K562 (cell line): ENCODE results near the gene RABGAP1. TPM values are rescaled to one million over a fixed set of nuclear protein-coding genes. Genes with fewer than 3 reads are reported as not detected.

Source experiments
- ARID1B ChIP-seq: fragments of 450-650 bp; IDR thresholded peaks from 2 replicates; pipeline ENCODE4 v1.6.1; 2016; ENCODE audit warnings: antibody characterized with exemption, mild to moderate bottlenecking, inconsistent platforms
- CCNT2 ChIP-seq: IDR thresholded peaks from 2 replicates; pipeline ENCODE4 v1.6.1; 2011; ENCODE audit warnings: borderline replicate concordance, low read depth, mild to moderate bottlenecking, moderate library complexity, mixed read lengths, low read length; ENCODE audit not compliant: insufficient read length; ENCODE audit errors: extremely low read depth
- COPS2 ChIP-seq: fragments of 450-650 bp; conservative IDR thresholded peaks from 2 replicates; pipeline ENCODE4 v1.6.1; 2016; ENCODE audit warnings: mild to moderate bottlenecking, moderate library complexity
- ESRRA ChIP-seq: fragments of 450-650 bp; IDR thresholded peaks from 2 replicates; pipeline ENCODE4 v1.6.1; 2014; ENCODE audit warnings: low read depth, mild to moderate bottlenecking, moderate library complexity, borderline replicate concordance
- JUND ChIP-seq, 2 experiments: IDR thresholded peaks; 2 replicates in 1 of 2; 3 replicates in 1 of 2; pipeline ENCODE4 v1.6.1; 2011; ENCODE audit warnings: borderline replicate concordance in 2 of 2, low read depth in 2 of 2, low read length in 2 of 2, improper control_type of control experiment in 1 of 2, missing biosample characterization in 1 of 2, missing genetic modification characterization in 1 of 2, missing genetic modification reagents in 1 of 2
- MAFG ChIP-seq: fragments of 450-650 bp; conservative IDR thresholded peaks from 2 replicates; pipeline ENCODE4 v1.6.1; 2016; ENCODE audit warnings: missing genetic modification characterization, missing compliant biosample characterization
- MYNN ChIP-seq, 2 experiments: sonication (generic); formaldehyde crosslinking in 1 of 2; IDR thresholded peaks; 2 replicates each; pipeline versions ENCODE4 v1.5.0 to v1.6.1; 2016 to 2020; ENCODE audit warnings: antibody characterized with exemption in 1 of 2, missing genetic modification reagents in 1 of 2
- NCOA6 ChIP-seq: fragments of 450-650 bp; IDR thresholded peaks from 2 replicates; pipeline ENCODE4 v1.6.1; 2017; ENCODE audit warnings: mild to moderate bottlenecking
- NEUROD1 ChIP-seq: fragments of 150-350 bp; IDR thresholded peaks from 2 replicates; pipeline ENCODE4 v1.6.1; 2014; ENCODE audit warnings: borderline replicate concordance, low read length, low read depth; ENCODE audit not compliant: partially characterized antibody
- PYGO2 ChIP-seq: fragments of 450-650 bp; IDR thresholded peaks from 2 replicates; pipeline ENCODE4 v1.6.1; 2016; ENCODE audit warnings: mild to moderate bottlenecking, missing genetic modification characterization, moderate library complexity, missing compliant biosample characterization
- SIX5 ChIP-seq, 2 experiments: IDR thresholded peaks; 2 replicates each; pipeline ENCODE4 v1.6.1; 2011; ENCODE audit warnings: low read length in 2 of 2, borderline replicate concordance in 1 of 2, low read depth in 1 of 2, mild to moderate bottlenecking in 1 of 2, moderate library complexity in 1 of 2; ENCODE audit not compliant: insufficient read depth in 1 of 2
- SMARCA4 ChIP-seq: fragments of 450-650 bp; IDR thresholded peaks from 2 replicates; pipeline ENCODE4 v1.6.1; 2016
- SMARCC2 ChIP-seq: fragments of 450-650 bp; IDR thresholded peaks from 2 replicates; pipeline ENCODE4 v1.6.1; 2017; ENCODE audit warnings: antibody characterized with exemption, moderate library complexity, mild to moderate bottlenecking, low read depth
- SRSF7 ChIP-seq: fragments of 200-400 bp; formaldehyde crosslinking; optimal IDR thresholded peaks from 2 replicates; pipeline ENCODE3; 2017; ENCODE audit warnings: mild to moderate bottlenecking, low read depth, low read length
- STAT5B ChIP-seq: fragments of 250-450 bp; sonication (Bioruptor Pico); IDR thresholded peaks from 2 replicates; pipeline ENCODE4 v1.8.0; 2021; ENCODE audit warnings: mild to moderate bottlenecking, inconsistent platforms
- SUPT5H ChIP-seq: fragments of 450-650 bp; IDR thresholded peaks from 2 replicates; pipeline ENCODE4 v1.6.1; 2016
- TAL1 ChIP-seq: fragments of 450-650 bp; IDR thresholded peaks from 2 replicates; pipeline ENCODE4 v1.6.1; 2016; ENCODE audit warnings: mild to moderate bottlenecking
- TSC22D4 ChIP-seq: fragments of 450-650 bp; IDR thresholded peaks from 2 replicates; pipeline ENCODE4 v1.6.1; 2016; ENCODE audit warnings: missing genetic modification characterization, missing biosample characterization, control low read depth
- ZNF384 ChIP-seq: IDR thresholded peaks from 2 replicates; pipeline ENCODE4 v1.6.1; 2012; ENCODE audit warnings: low read depth, low read length, improper control_type of control experiment
- ZNF780A ChIP-seq: fragments of 250-450 bp; sonication (Bioruptor Pico); IDR thresholded peaks from 2 replicates; pipeline ENCODE4 v1.5.0; 2021; ENCODE audit warnings: mild to moderate bottlenecking
- polyA plus RNA-seq, 8 experiments: library from polyadenylated mRNA; depleted of rRNA in 4 of 8; stranded (reverse) in 5 of 8; unstranded in 3 of 8; fragments of >200 nt; fragmentation: Nextera tagmentation in 2 of 8; fragmentation: Illumina TruSeq in 1 of 8; extraction: Ambion mirVana in 2 of 8; extraction: Trizol in 1 of 8; gene quantifications; 2 replicates each; pipeline versions ENCODE4 v1.2.1 to v1.2.3, GENCODE V29; 2011 to 2014; ENCODE audit warnings: inconsistent platforms in 1 of 8, missing spikeins in 1 of 8
- total RNA-seq, 7 experiments: library from RNA; depleted of rRNA in 6 of 7; stranded (reverse); fragments of >200 nt in 6 of 7; fragmentation: Illumina TruSeq in 2 of 7; extraction: Trizol in 2 of 7; gene quantifications; 2 replicates each; pipeline versions ENCODE4 v1.2.1 to v1.2.3, GENCODE V29; 2011 to 2021; ENCODE audit warnings: low replicate concordance in 1 of 7
- TF ChIP-seq, protein P1 (sequence below): fragments of 450-650 bp; IDR thresholded peaks from 2 replicates; pipeline ENCODE4 v1.7.1; 2018; ENCODE audit warnings: mild to moderate bottlenecking, low read depth; ENCODE audit not compliant: partially characterized antibody
- TF ChIP-seq, protein P2 (sequence below), 2 experiments: fragments of 450-650 bp; IDR thresholded peaks; 2 replicates each; pipeline ENCODE4 v1.6.1; 2018; ENCODE audit warnings: mild to moderate bottlenecking in 2 of 2, low read depth in 1 of 2; ENCODE audit not compliant: partially characterized antibody in 2 of 2

RABGAP1 gene
- total and polyA plus RNA-seq, 9 of the 15 experiments (the other 6 are each of a cell fraction or from before 2014, with no cell fraction given): 1.5 to 22.7 (median 13.1) TPM

DNA sequence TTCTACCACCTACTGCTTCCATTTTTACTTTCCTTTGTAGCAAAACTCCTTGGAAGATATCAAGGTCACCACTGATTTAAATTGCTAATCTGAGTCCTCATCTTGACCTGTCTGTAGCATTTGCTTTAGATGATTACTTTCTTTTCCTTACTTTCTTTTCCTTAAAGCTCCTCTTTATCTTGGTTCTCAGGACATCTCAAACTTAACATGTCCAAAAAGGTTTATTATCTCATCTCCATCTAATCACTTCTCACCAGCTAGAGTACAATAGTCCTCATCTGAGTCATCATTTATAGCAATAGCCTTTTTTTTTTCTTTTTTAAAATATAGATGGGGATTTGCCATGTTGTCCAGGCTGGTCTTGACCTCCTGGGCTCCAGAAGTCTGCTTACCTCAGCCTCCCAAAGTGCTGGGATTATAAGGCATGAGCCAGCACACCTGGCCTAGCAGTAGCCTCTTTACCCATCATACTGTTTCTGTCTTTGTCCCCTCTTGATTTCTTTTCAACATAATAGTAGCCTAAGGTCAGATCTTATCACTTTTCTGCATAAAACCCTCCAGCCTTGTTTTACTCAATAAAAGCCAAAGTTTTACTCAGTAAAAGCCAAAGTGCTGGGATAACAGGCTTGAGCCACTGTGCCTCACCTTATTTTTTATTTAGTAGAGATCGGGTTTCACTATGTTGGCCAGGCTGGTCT is 59.7 kb downstream of the RABGAP1 start (continued):
- TF ChIP-seq STAT5B (CRISPR knock-in tag): no peak
- TF ChIP-seq CCNT2: peak; percentile 39
- TF ChIP-seq MAFG: peak; percentile 58
- peak; percentile 66 for TF ChIP-seq ZNF384
- no peak for TF ChIP-seq NCOA6
- peak; percentile 71 for TF ChIP-seq TAL1
- TF ChIP-seq SUPT5H: no peak
- peak; percentile 81 for TF ChIP-seq ESRRA
- TF ChIP-seq SMARCA4: peak; percentile 80
- TF ChIP-seq NEUROD1: no peak
- TF ChIP-seq, protein P1, sequence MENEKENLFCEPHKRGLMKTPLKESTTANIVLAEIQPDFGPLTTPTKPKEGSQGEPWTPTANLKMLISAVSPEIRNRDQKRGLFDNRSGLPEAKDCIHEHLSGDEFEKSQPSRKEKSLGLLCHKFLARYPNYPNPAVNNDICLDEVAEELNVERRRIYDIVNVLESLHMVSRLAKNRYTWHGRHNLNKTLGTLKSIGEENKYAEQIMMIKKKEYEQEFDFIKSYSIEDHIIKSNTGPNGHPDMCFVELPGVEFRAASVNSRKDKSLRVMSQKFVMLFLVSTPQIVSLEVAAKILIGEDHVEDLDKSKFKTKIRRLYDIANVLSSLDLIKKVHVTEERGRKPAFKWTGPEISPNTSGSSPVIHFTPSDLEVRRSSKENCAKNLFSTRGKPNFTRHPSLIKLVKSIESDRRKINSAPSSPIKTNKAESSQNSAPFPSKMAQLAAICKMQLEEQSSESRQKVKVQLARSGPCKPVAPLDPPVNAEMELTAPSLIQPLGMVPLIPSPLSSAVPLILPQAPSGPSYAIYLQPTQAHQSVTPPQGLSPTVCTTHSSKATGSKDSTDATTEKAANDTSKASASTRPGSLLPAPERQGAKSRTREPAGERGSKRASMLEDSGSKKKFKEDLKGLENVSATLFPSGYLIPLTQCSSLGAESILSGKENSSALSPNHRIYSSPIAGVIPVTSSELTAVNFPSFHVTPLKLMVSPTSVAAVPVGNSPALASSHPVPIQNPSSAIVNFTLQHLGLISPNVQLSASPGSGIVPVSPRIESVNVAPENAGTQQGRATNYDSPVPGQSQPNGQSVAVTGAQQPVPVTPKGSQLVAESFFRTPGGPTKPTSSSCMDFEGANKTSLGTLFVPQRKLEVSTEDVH: no peak
- no peak for TF ChIP-seq ZNF780A (CRISPR knock-in tag)
- TF ChIP-seq COPS2: no peak
- peak; percentile 79; the same call in 1 of the 2 replicates for TF ChIP-seq MYNN (IDR thresholded peaks at IDR 0.05)
- no peak for TF ChIP-seq MYNN (CRISPR knock-in tag; IDR thresholded peaks at IDR 0.05)
- TF ChIP-seq ARID1B: peak; percentile 85
- peak; percentile 46; the same call in 1 of the 2 replicates for TF ChIP-seq SMARCC2
- TF ChIP-seq TSC22D4 (tag): no peak
- no peak for TF ChIP-seq SRSF7
- TF ChIP-seq, protein P2, sequence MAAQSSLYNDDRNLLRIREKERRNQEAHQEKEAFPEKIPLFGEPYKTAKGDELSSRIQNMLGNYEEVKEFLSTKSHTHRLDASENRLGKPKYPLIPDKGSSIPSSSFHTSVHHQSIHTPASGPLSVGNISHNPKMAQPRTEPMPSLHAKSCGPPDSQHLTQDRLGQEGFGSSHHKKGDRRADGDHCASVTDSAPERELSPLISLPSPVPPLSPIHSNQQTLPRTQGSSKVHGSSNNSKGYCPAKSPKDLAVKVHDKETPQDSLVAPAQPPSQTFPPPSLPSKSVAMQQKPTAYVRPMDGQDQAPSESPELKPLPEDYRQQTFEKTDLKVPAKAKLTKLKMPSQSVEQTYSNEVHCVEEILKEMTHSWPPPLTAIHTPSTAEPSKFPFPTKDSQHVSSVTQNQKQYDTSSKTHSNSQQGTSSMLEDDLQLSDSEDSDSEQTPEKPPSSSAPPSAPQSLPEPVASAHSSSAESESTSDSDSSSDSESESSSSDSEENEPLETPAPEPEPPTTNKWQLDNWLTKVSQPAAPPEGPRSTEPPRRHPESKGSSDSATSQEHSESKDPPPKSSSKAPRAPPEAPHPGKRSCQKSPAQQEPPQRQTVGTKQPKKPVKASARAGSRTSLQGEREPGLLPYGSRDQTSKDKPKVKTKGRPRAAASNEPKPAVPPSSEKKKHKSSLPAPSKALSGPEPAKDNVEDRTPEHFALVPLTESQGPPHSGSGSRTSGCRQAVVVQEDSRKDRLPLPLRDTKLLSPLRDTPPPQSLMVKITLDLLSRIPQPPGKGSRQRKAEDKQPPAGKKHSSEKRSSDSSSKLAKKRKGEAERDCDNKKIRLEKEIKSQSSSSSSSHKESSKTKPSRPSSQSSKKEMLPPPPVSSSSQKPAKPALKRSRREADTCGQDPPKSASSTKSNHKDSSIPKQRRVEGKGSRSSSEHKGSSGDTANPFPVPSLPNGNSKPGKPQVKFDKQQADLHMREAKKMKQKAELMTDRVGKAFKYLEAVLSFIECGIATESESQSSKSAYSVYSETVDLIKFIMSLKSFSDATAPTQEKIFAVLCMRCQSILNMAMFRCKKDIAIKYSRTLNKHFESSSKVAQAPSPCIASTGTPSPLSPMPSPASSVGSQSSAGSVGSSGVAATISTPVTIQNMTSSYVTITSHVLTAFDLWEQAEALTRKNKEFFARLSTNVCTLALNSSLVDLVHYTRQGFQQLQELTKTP (IDR thresholded peaks at IDR 0.05; ENCODE audit: low read depth in 1 of 2, partially characterized antibody in 2 of 2): no peak
- TF ChIP-seq PYGO2 (tag): no peak
- no peak for TF ChIP-seq SIX5 (IDR thresholded peaks at IDR 0.05; ENCODE audit: borderline replicate concordance in 1 of 2, insufficient read depth in 1 of 2, low read depth in 1 of 2, low read length in 2 of 2)
- TF ChIP-seq JUND (IDR thresholded peaks at IDR 0.05; ENCODE audit: borderline replicate concordance, low read depth, low read length): peak; percentile 80
- peak; percentile 69; the same call in 1 of the 3 replicates for TF ChIP-seq JUND (tag; IDR thresholded peaks at IDR 0.05; ENCODE audit: borderline replicate concordance, low read depth, low read length)
